ENCODE results near the gene P2RX5.

P2RX5 gene

DNA sequence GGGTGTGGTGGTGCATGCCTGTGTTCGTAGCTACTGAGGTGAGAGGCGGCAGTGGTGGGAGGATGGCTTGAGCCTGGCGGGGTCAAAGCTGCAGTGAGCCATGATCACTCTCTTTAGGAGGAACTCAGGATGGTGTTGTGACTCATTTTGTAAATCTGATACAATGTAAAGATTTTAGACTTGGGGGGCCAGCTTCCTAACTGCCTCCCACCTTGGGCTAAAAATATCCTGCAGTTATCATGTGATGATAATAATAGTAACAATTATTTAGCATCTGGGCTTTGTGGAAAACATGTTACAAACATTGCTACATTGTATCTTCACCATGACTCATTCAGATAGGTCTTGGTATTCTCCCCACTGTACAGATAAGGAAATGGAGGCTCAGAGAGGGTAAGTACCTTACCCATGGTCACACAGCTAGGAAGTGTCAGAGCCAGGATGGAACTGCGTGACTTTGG, 52.0 kb downstream of the P2RX5 start:
- TF ChIP-seq, protein P1, sequence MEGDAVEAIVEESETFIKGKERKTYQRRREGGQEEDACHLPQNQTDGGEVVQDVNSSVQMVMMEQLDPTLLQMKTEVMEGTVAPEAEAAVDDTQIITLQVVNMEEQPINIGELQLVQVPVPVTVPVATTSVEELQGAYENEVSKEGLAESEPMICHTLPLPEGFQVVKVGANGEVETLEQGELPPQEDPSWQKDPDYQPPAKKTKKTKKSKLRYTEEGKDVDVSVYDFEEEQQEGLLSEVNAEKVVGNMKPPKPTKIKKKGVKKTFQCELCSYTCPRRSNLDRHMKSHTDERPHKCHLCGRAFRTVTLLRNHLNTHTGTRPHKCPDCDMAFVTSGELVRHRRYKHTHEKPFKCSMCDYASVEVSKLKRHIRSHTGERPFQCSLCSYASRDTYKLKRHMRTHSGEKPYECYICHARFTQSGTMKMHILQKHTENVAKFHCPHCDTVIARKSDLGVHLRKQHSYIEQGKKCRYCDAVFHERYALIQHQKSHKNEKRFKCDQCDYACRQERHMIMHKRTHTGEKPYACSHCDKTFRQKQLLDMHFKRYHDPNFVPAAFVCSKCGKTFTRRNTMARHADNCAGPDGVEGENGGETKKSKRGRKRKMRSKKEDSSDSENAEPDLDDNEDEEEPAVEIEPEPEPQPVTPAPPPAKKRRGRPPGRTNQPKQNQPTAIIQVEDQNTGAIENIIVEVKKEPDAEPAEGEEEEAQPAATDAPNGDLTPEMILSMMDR (IDR thresholded peaks at IDR 0.05; ENCODE audit: borderline replicate concordance, insufficient read depth, low read depth, low read length) = no peak

GRCh38 chr17:3641717-3642486, 54.1 kb downstream of the P2RX5 start:
- H3K4me3 ChIP-seq (ENCODE audit: low read depth, low read length) = no peak overlapping the region
- TF ChIP-seq, protein P1 (IDR thresholded peaks at IDR 0.05; ENCODE audit: borderline replicate concordance, insufficient read depth, low read depth, low read length) = no peak

More for the DNA sequence above, 52.0 kb downstream of the P2RX5 start:
- H3K4me3 ChIP-seq (ENCODE audit: low read depth, low read length) = no peak overlapping the region

DNA sequence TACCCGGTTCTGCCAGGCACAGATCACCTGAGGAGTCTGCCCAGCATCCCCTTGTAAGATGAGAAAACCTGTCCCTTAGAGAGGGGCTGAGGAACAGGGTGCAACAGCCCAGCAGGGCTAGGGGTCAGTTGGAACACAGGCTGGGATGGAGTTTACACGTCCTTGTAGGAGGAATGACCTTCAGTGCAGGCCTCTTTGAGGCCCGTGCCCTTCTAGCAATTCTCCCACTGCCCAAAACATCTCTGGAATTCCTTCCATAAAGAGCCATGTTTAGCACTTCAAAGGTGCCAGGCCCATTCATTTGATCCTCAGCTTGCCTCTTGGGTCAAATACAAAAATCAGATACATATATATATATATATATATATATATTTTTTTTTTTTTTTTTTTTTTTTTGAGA, 54.9 kb downstream of the P2RX5 start:
- no peak overlapping the region for H3K4me3 ChIP-seq (ENCODE audit: low read depth, low read length)
- TF ChIP-seq, protein P1 (IDR thresholded peaks at IDR 0.05; ENCODE audit: borderline replicate concordance, insufficient read depth, low read depth, low read length) = no peak

DNA sequence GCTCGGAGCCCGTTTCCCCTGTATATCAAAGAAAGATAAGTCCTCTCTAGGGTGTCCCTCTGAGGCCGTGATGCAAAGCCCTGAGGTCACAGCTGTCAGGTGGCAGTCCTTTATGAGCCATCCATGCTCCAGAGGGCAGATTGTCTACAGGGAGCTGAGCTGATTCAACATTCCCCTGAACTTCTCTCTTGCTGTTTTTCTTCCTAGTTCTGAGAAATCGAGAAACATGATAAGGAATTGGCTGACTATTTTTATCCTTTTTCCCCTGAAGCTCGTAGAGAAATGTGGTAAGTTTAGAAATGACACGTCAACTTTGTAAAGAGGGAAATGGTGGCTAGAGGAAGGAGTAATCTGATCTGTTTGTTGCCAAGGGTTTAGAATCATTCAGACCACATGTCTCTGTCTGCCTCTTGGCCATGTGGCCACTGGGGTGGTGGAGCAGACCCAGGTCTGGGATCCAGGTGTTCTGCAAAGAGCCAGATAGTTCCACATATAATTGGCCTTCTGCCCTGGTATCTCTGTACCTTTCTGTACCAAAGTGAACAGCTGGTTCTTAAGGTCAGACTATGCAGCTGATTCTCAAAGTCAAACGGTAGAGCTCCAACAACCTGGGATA, 55.9 kb downstream of the P2RX5 start:
- no peak overlapping the region for H3K4me3 ChIP-seq (ENCODE audit: low read depth, low read length)
- TF ChIP-seq, protein P1 (IDR thresholded peaks at IDR 0.05; ENCODE audit: borderline replicate concordance, insufficient read depth, low read depth, low read length) = no peak

DNA sequence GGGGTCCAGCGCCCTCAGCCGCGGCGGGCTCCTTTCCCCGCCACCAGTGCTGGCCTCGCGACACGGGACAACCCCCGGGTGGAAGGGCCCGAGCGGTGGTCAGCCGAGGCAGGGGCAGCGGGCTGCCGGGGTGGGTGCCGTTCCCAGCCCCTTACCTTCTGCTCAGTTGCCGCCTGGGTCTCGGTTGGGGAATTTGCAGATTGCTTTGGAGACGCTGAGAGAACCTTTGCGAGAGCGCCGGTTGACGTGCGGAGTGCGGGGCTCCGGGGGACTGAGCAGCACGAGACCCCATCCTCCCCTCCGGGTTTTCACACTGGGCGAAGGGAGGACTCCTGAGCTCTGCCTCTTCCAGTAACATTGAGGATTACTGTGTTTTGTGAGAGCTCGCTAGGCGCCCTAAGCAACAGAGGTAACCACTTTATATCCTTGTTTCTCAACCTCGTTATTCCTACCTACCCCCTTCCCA, 59.0 kb downstream of the P2RX5 start:
- TF ChIP-seq, protein P1 (IDR thresholded peaks at IDR 0.05; ENCODE audit: borderline replicate concordance, insufficient read depth, low read depth, low read length) = no peak
- peak overlapping the region; percentile 81 for H3K4me3 ChIP-seq (ENCODE audit: low read depth, low read length)

DNA sequence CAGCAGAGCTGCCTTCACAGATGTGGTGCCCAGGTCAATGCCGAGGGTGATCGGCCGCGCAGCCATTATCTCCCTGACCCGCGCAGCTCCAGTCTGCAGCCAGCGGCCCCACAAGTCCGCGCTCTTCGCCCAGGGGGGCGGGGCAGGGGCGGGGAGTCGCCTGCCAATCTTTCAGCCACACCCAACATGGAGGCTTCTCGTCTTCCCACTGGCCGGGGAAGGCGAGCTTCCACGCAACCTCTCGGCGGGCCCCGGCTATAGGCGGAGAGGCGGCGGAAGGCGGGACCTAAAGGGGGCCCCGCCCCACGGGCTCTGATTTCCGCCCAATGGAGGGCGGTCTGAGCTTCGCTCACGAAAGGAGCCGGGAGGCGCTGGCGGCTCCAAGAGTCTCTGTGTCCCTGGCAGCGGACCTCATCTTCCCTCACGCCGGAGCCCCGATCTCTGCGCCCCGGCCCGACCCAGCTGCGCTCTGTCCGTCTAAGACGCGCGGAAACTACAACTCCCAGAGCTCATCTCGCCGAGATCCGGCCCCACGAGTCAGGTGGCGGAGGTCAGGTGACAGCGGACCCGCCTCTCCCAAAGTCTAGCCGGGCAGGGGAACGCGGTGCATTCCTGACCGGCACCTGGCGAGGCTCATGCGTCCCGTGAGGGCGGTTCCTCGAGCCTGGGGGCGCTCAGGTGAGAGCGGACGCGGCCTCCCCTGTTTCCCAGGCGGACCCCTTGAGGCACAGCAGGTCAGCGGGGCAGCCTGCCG, 59.6 kb downstream of the P2RX5 start, which contains the start of the genes CTNS and SHPK:
TSS of gene CTNS (plus strand) at position 607 of the 754 bp plus-strand sequence. CDS start 3,447 bp downstream, outside the sequence.
TSS of gene SHPK (minus strand) at position 97 of the 754 bp plus-strand sequence. CDS start at position 66, 31 bp downstream.
- TF ChIP-seq, protein P1 (IDR thresholded peaks at IDR 0.05; ENCODE audit: borderline replicate concordance, insufficient read depth, low read depth, low read length) = no peak
- peak within 1 kb of the TSS; percentile 81 for H3K4me3 ChIP-seq (ENCODE audit: low read depth, low read length)

Measured in GM12875 (cell line).